SK-N-SH (cell line): Measurements from ENCODE around the gene CYFIP1. TPM values are rescaled to one million over a fixed set of nuclear protein-coding genes. Genes with fewer than 3 reads are reported as not detected.

Experiments used
- CTCF ChIA-PET: fragments of 300-600, 350-600 bp; formaldehyde crosslinking; extraction: SDS; loops from one replicate; lab custom pipeline; 2021; lab: Yijun Ruan, JAX
- POLR2A ChIA-PET: fragments of 350-600 bp; sonication (Branson Sonifier 250); formaldehyde crosslinking; extraction: SDS; loops from one replicate; lab custom pipeline; 2020; ENCODE audit warnings: antibody characterized with exemption, inconsistent platforms; lab: Yijun Ruan, JAX
- DNase-seq: peaks from one replicate; pipeline ENCODE4 v3.0.0; 2012
- H2AFZ ChIP-seq: fragments of 200-600 bp; sonication (generic); 2 replicates; pipeline ENCODE4 v1.8.1; 2016; ENCODE audit warnings: antibody characterized with exemption, mild to moderate bottlenecking, low read depth
- H3F3A ChIP-seq: fragments of 200-600 bp; sonication (generic); replicated peaks from 2 replicates; pipeline ENCODE3; 2016; ENCODE audit warnings: antibody characterized with exemption, mild to moderate bottlenecking; ENCODE audit not compliant: insufficient read depth
- H3K27ac ChIP-seq, 2 experiments: fragments of 200-500 bp in 1 of 2; fragments of 200-600 bp in 1 of 2; sonication (Bioruptor generic) in 1 of 2; sonication (generic), shearing (Covaris generic) in 1 of 2; 2 replicates each; pipeline versions ENCODE4 v1.5.1 to v1.6.1; 2014 to 2016; ENCODE audit warnings: low read depth in 2 of 2, inconsistent platforms in 1 of 2, low read length in 1 of 2, mild to moderate bottlenecking in 1 of 2, mixed read lengths in 1 of 2
- H3K27me3 ChIP-seq: fragments of 200-600 bp; sonication (generic), shearing (Covaris generic); 2 replicates; pipeline ENCODE4 v1.6.1; 2016; ENCODE audit warnings: mixed run types; ENCODE audit not compliant: insufficient read depth
- H3K36me3 ChIP-seq, 2 experiments: fragments of 200-500 bp in 1 of 2; fragments of 200-600 bp in 1 of 2; sonication (Bioruptor generic) in 1 of 2; sonication (generic) in 1 of 2; replicated peaks in 1 of 2; 2 replicates each; pipeline versions ENCODE3 to v1.5.1; 2014 to 2016; ENCODE audit warnings: low read length in 1 of 2, mild to moderate bottlenecking in 1 of 2; ENCODE audit not compliant: insufficient read depth in 2 of 2, control insufficient read depth in 1 of 2
- H3K4me1 ChIP-seq, 2 experiments: fragments of 200-500 bp in 1 of 2; fragments of 200-600 bp in 1 of 2; sonication (Bioruptor generic) in 1 of 2; sonication (generic), shearing (Covaris generic) in 1 of 2; 2 replicates each; pipeline versions ENCODE4 v1.5.1 to v1.6.1; 2014 to 2016; ENCODE audit warnings: low read depth in 1 of 2, low read length in 1 of 2, mixed run types in 1 of 2; ENCODE audit not compliant: insufficient read depth in 2 of 2, control insufficient read depth in 1 of 2
- H3K4me2 ChIP-seq: fragments of 200-600 bp; sonication (generic), shearing (Covaris generic); 2 replicates; pipeline ENCODE4 v1.6.1; 2017; ENCODE audit warnings: mixed run types
- H3K4me3 ChIP-seq, 2 experiments: fragments of 200-500 bp in 1 of 2; fragments of 200-600 bp in 1 of 2; sonication (Bioruptor generic) in 1 of 2; sonication (generic), shearing (Covaris generic) in 1 of 2; 2 replicates each; pipeline versions ENCODE4 v1.5.1 to v1.8.1; 2014 to 2016; ENCODE audit warnings: low read depth in 2 of 2, inconsistent platforms in 1 of 2, low read length in 1 of 2, mild to moderate bottlenecking in 1 of 2, mixed read lengths in 1 of 2, moderate library complexity in 1 of 2
- H3K79me2 ChIP-seq: fragments of 200-600 bp; sonication (generic); 2 replicates; pipeline ENCODE4 v1.8.1; 2017; ENCODE audit warnings: mild to moderate bottlenecking; ENCODE audit not compliant: insufficient read depth
- H3K9ac ChIP-seq: fragments of 200-600 bp; sonication (generic); 2 replicates; pipeline ENCODE4 v1.6.1; 2017; ENCODE audit warnings: mixed run types
- H3K9me2 ChIP-seq: fragments of 200-600 bp; sonication (generic); 2 replicates; pipeline ENCODE4 v1.6.1; 2017; ENCODE audit warnings: mixed run types
- H3K9me3 ChIP-seq: fragments of 200-600 bp; sonication (generic); 2 replicates; pipeline ENCODE4 v1.6.1; 2017; ENCODE audit warnings: mixed run types, mild to moderate bottlenecking, moderate library complexity
- H4K20me1 ChIP-seq: fragments of 200-600 bp; sonication (generic); 2 replicates; pipeline ENCODE4 v1.6.1; 2017; ENCODE audit warnings: mild to moderate bottlenecking, mixed run types; ENCODE audit not compliant: insufficient read depth
- CHD2 ChIP-seq: fragments of 150-350 bp; IDR thresholded peaks from 2 replicates; pipeline ENCODE4 v1.6.1; 2018; ENCODE audit warnings: low read length; ENCODE audit not compliant: partially characterized antibody
- FOXJ3 ChIP-seq: sonication (generic); formaldehyde crosslinking; IDR thresholded peaks from 2 replicates; pipeline ENCODE4 v1.5.1; 2020; ENCODE audit warnings: mild to moderate bottlenecking, missing genetic modification reagents
- GATA2 ChIP-seq: sonication (generic); formaldehyde crosslinking; IDR thresholded peaks from 2 replicates; pipeline ENCODE4 v1.5.0; 2020; ENCODE audit warnings: mild to moderate bottlenecking, missing genetic modification reagents
- IRF3 ChIP-seq: fragments of 150-350 bp; IDR thresholded peaks from 2 replicates; pipeline ENCODE4 v1.6.1; 2016; ENCODE audit warnings: mild to moderate bottlenecking, low read depth, low read length
- MXI1 ChIP-seq: IDR thresholded peaks from 2 replicates; pipeline ENCODE4 v1.6.1; 2012; ENCODE audit warnings: mild to moderate bottlenecking, low read depth, low read length, improper control_type of control experiment
- POLR2AphosphoS5 ChIP-seq: IDR thresholded peaks from 2 replicates; pipeline ENCODE4 v1.6.1; 2012; ENCODE audit warnings: low read depth, low read length
- RCOR1 ChIP-seq: fragments of 150-350 bp; IDR thresholded peaks from 2 replicates; pipeline ENCODE4 v1.6.1; 2017; ENCODE audit warnings: antibody characterized with exemption, low read length
- RFX5 ChIP-seq: IDR thresholded peaks from 2 replicates; pipeline ENCODE4 v1.6.1; 2012; ENCODE audit warnings: mild to moderate bottlenecking, improper control_type of control experiment, low read length
- RXRA ChIP-seq: IDR thresholded peaks from 2 replicates; pipeline ENCODE4 v1.4.0; 2012; ENCODE audit warnings: low read depth, mild to moderate bottlenecking, borderline replicate concordance
- SIN3A ChIP-seq: IDR thresholded peaks from 2 replicates; pipeline ENCODE4 v1.6.1; 2012; ENCODE audit warnings: low read depth, mild to moderate bottlenecking, low read length, moderate library complexity, borderline replicate concordance
- SMC3 ChIP-seq: IDR thresholded peaks from 2 replicates; pipeline ENCODE4 v1.6.1; 2012; ENCODE audit warnings: low read depth, low read length, improper control_type of control experiment
- TAF1 ChIP-seq: IDR thresholded peaks from 2 replicates; pipeline ENCODE4 v1.6.1; 2012; ENCODE audit warnings: low read depth, mild to moderate bottlenecking, low read length, moderate library complexity, borderline replicate concordance
- TEAD4 ChIP-seq: IDR thresholded peaks from 2 replicates; pipeline ENCODE4 v1.4.0; 2012; ENCODE audit warnings: mild to moderate bottlenecking, borderline replicate concordance; ENCODE audit not compliant: insufficient read depth
- USF2 ChIP-seq: fragments of 150-350 bp; IDR thresholded peaks from 2 replicates; pipeline ENCODE4 v1.6.1; 2017; ENCODE audit warnings: antibody characterized with exemption, low read length, low read depth, borderline replicate concordance
- YY1 ChIP-seq: IDR thresholded peaks from 2 replicates; pipeline ENCODE4 v1.4.0; 2012; ENCODE audit warnings: low read depth, mild to moderate bottlenecking
- ZBTB33 ChIP-seq: IDR thresholded peaks from 2 replicates; pipeline ENCODE4 v1.4.0; 2012; ENCODE audit warnings: low read depth, borderline replicate concordance
- WGBS: methylation state at CpG from one replicate; pipeline ENCODE4 v1.1.6; 2017; ENCODE audit warnings: low lambda C conversion rate; 5-methylcytosine and 5-hydroxymethylcytosine counted together
- polyA plus RNA-seq, 3 experiments: library from polyadenylated mRNA; depleted of rRNA; stranded (reverse); fragments of >200 nt; gene quantifications; 2 replicates each; pipeline ENCODE4 v1.2.3, GENCODE V29; 2012
- TF ChIP-seq, protein P1 (sequence below): IDR thresholded peaks from 2 replicates; pipeline ENCODE4; 2012
- TF ChIP-seq, protein P2 (sequence below): IDR thresholded peaks from 2 replicates; pipeline ENCODE4 v1.6.1; 2012; ENCODE audit warnings: mild to moderate bottlenecking, low read depth, low read length, moderate library complexity

CYFIP1 gene
- polyA plus RNA-seq, 1 of the 3 experiments (the other 2 are of a cell fraction): 53.4 TPM

- TF ChIP-seq ZBTB33 (no peak), IRF3 (no peak), TEAD4 (no peak), POLR2AphosphoS5 (no peak)
- TF ChIP-seq, all 33 proteins: peak for 0
Measured at GRCh38 chr15:22956257-22956977, 23.8 kb downstream of the CYFIP1 start (continued).

DNA sequence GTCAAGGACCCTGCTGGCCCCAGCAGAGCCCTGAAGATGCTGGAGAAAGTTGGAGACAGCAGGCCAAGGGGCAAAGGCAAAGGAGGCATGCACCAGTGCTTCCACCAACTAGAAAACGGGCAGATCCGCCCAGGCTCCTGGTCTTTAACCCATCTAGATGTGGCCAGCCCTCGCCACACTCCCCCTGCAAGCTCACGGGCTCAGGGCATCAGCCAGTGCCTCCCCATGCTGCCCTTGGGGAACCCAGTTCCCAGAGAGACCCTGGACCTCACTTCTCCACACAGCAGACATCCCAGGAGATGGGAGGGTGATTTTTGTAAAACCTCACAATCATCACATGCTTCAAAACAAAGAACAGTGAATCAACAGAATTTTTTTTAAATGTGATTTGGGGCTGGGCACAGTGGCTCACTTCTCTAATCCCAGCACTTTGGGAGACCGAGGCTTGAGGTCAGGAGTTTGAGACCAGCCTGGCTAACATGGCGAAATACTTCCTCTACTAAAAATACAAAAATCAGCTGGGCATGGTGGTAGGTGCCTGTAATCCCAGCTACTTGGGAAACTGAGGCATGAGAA, 24.5 kb downstream of the CYFIP1 start:
- Histone ChIP-seq H2AFZ (no peak overlapping the region), H3K27ac (no peak overlapping the region), H3K4me3 (no peak overlapping the region), H3F3A (peaks cover 3% of the 10 kb centered on the region), H3K79me2 (peaks cover 100% of the 10 kb centered on the region), H3K36me3 (no peaks in the 10 kb centered on the region), H3K9me3 (no peaks in the 10 kb centered on the region), H3K9me2 (no peaks in the 10 kb centered on the region), H3K4me2 (no peak overlapping the region), H3K9ac (no peak overlapping the region), H3K27me3 (no peaks in the 10 kb centered on the region), H3K4me1 (peaks cover 0 to 35% of the 10 kb centered on the region in 2 experiments; a peak in 1 of 4 replicates), H4K20me1 (peaks cover 92% of the 10 kb centered on the region)
- 97% methylated on average over 2 of the region's 6 CpGs for WGBS
- no peak for DNase-seq
- no peak for TF ChIP-seq SMC3
- TF ChIP-seq TEAD4: no peak
- no peak for TF ChIP-seq YY1
- TF ChIP-seq FOXJ3 (CRISPR knock-in tag): no peak
- no peak for TF ChIP-seq CHD2
- no peak for TF ChIP-seq SIN3A
- TF ChIP-seq RCOR1: no peak
- no peak for TF ChIP-seq MXI1
- no peak for TF ChIP-seq GATA2 (CRISPR knock-in tag)
- TF ChIP-seq TAF1: no peak
- TF ChIP-seq USF2: no peak
- TF ChIP-seq RFX5: no peak
- TF ChIP-seq, protein P1, sequence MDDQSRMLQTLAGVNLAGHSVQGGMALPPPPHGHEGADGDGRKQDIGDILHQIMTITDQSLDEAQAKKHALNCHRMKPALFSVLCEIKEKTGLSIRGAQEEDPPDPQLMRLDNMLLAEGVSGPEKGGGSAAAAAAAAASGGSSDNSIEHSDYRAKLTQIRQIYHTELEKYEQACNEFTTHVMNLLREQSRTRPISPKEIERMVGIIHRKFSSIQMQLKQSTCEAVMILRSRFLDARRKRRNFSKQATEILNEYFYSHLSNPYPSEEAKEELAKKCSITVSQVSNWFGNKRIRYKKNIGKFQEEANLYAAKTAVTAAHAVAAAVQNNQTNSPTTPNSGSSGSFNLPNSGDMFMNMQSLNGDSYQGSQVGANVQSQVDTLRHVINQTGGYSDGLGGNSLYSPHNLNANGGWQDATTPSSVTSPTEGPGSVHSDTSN: no peak
- TF ChIP-seq RXRA: no peak
- TF ChIP-seq IRF3: no peak
- TF ChIP-seq, protein P2, sequence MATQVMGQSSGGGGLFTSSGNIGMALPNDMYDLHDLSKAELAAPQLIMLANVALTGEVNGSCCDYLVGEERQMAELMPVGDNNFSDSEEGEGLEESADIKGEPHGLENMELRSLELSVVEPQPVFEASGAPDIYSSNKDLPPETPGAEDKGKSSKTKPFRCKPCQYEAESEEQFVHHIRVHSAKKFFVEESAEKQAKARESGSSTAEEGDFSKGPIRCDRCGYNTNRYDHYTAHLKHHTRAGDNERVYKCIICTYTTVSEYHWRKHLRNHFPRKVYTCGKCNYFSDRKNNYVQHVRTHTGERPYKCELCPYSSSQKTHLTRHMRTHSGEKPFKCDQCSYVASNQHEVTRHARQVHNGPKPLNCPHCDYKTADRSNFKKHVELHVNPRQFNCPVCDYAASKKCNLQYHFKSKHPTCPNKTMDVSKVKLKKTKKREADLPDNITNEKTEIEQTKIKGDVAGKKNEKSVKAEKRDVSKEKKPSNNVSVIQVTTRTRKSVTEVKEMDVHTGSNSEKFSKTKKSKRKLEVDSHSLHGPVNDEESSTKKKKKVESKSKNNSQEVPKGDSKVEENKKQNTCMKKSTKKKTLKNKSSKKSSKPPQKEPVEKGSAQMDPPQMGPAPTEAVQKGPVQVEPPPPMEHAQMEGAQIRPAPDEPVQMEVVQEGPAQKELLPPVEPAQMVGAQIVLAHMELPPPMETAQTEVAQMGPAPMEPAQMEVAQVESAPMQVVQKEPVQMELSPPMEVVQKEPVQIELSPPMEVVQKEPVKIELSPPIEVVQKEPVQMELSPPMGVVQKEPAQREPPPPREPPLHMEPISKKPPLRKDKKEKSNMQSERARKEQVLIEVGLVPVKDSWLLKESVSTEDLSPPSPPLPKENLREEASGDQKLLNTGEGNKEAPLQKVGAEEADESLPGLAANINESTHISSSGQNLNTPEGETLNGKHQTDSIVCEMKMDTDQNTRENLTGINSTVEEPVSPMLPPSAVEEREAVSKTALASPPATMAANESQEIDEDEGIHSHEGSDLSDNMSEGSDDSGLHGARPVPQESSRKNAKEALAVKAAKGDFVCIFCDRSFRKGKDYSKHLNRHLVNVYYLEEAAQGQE: no peak
- CTCF ChIA-PET: no interaction called here
- POLR2A ChIA-PET: no interaction called here
